GM19455 (cell line): ENCODE results near the gene NPAS3.

Experiments used
- ATAC-seq: cut with Tn5 transposase; IDR thresholded peaks from one replicate; pipeline ENCODE4 v1.9.1; 2021; ENCODE audit not compliant: unreplicated experiment

NPAS3 gene

DNA sequence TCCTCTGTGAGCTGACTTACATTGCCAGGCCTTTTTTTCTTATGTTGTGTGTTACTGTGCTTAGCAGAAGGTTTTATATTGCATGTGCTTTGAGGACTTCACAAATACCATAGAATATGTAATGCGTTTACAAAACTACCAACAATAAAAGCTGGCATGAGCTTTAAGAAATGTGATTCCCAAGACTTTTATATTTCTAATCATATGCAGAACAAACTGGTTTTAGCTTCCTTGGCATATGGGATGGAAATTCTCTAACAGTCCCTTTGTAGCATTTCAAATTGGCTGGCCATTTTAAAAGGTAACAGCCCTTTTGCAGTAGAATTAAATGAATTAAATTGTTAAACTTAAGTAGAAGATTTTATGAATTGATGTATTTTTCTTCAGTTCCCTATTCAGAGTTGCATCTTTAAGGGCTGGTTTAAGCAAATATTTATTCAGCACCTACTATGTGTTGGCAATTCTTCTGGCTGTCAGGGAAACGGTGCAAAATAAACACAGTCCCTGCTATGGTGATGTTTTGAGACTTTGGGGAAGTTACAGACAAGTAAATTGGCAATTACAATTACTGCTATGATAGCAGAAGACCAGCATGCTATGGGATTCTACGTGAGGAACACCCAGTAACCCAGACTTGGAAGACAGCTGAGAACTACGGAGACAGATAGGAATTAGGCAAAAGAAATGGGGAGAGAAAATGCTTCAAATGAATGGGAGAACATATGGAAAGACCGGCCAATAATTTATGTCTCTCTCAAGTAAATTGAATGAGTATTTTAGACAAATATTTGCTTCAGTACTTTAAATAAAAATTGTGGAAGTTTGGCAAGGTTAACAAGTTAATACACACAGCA, 565.8 kb downstream of the NPAS3 start:
- ATAC-seq: no peak

DNA sequence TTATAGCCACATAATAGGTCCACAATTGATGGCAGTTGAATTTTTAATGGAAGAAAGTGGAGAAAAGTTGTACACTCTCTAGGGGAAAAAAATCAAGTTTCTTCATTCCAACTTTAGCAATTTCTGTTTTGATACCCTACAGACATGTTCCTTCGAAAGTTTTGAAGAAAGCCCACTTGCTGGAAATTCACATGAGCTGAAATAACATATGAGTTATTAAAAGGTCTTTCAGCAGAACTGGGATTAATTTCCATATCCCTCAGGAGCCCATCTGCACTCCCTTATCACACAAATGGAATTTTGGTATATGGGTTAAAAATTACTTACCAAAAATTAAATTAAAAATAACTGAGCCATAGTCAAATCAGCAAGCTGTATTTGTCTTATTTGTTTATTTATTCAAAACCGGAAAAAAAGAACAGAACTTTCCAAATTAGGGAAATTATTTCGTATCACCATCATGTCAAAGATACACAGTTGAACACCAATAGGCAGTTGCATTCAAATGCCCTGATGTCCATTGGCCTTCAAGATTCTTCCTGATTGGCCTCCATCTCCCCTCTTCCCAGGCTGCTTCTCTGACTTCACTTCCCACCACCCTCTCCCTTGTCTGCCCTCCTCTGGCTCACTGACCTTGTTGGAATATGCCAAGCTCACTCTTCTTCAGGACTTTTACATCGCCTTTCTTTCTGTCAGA, 566.7 kb downstream of the NPAS3 start:
- ATAC-seq: no peak

DNA sequence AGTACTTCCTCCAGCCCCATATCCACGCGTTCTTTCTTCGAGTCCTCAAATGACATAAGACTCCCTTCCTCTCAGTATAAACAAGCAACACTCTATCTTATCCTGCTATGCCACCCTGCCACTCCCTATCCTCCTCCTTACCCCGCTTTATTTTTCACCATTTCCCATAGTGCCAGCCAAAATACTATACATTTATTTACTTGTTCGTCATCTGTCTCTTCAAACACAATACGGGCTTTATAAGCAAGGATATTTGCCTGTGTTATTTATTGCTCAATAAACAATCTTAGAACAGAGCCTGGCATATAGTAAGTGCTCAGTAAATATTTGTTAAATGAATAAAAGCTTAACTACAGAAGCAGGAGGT, 567.3 kb downstream of the NPAS3 start:
- no peak for ATAC-seq

DNA sequence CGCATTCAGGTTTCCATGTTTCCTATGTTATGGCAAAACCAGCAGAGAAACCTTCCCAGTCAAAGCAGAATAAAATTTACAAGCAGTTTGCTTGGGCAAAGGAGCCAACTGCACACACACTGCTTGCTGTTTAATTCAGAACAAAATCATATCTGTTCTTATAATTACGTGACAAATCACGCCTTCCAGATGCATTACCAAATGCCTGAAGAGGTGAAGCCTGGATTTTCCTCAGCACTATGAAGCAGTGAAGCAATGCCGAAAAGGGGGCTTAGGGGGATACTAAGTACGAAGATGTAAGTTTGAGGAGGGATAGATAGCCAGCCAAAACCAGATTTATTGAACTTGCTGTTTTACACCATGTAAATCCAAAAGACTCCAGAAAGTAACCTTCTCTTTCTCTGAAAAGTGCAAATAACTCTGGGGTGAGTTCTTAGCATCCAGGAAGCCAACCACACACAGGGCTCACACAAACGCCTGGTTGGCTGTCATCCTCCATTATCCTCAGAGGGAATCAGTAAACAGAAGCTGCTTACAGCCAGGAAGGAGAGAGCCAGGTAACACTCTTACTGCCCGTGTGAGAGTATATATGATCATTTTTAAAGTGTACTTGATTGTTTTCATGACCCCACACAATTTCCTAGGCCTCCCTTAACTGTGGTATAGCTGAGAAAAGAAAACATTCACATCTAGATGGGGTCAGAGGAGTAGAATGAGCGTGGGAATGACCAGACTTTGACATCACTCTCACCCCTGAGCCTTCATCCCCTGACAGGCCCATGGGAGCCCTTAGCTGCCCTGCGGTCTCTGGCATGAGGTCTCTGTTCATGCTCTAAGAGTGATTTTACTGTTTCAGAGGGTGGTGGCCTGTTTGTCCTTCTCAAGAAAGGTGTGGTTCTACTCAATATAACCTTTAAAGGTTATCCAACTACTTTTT, 569.7 kb downstream of the NPAS3 start:
- ATAC-seq: no peak

DNA sequence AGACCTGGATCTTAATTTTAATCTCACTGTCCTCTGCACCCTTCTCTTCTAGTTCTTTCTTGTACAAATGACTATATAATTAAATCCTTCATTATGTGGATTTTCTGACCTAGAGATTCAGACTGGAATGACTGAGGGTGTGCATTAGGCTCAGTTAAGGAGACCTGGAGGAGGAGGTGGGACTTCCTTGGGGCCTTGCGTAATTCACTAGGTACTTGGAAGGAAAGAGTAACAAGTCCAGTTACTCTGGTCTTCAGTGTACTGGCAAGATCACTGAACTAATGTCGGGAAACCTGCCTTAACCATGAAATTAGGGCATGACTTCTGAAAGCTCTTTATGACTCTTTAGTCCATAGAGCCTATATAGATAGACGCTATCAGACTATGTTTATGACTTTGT, 570.8 kb downstream of the NPAS3 start:
- ATAC-seq: no peak

DNA sequence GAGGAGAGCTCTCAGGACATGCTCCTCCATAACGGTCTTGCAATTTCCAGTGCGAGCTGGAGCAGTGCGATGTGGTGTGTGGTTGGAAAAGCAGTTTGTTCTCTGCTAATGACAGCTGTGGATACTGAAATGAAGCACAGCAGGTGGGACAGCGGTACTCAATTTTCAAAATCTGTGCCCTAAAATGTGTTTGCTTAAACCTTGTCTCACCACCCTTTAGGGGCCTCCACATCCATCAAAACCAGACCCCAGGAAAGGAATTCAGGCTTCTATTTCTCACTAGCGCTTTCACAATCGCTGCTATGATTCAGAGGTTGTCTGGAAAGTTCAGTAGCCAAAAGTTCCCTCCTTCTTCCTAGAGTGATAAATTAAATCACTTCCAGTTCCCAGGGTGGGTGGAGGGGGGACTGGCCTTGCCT, 571.4 kb downstream of the NPAS3 start:
- no peak for ATAC-seq

DNA sequence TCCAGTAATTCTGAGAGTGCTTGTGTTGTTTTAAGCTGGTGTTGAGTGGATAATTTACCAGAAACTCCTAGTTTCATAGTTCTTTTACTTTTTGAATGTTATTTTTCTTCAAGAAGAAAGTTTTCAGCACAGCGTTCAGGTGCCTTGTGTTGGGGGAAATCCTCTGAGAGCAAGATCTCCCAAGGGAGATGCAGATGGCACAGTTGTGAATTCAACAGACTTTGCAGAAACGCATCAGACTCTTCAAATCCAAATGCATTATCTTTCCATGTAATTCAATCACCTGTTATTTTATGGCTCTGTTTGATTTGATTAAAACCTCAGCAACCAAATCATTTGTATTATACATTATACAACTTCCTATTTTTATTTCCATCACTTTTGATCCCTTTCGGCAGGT, 572.3 kb downstream of the NPAS3 start:
- no peak for ATAC-seq

DNA sequence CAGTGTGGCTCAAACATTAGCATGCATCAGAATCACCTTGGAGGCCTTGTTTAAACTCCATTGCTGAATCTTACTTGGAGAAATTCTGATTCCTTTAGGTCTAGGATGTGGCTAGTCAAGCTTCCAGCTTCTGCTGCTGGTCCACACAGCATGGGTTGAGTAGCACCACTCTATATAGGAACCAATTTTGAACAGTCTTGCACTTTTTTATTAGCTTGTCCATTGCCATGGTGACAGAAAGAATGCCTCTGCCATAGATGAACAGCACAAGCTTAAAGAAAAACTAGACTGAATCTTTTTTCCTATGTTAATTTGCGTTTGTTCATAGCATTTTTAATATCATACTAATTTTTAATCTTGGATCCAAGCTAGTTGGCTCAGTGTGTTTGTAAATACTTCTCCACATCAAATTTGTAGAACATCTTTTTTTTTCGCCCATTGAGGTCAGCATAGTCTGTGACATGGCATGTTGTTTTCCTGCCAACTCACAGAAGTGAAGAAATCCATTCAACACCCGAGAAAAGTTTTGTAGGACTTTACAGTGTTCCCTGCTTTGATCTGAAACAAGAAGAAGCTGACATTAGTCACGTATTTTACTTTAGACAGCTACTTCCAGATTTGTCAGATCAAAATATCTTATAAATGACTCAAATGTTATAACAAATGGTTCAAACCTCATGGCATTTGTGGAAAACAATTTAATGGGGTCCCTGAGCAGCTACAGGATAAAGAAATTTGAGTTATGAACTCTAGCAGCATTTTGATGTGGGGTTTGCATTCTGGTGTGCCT, 573.4 kb downstream of the NPAS3 start:
- no peak for ATAC-seq

DNA sequence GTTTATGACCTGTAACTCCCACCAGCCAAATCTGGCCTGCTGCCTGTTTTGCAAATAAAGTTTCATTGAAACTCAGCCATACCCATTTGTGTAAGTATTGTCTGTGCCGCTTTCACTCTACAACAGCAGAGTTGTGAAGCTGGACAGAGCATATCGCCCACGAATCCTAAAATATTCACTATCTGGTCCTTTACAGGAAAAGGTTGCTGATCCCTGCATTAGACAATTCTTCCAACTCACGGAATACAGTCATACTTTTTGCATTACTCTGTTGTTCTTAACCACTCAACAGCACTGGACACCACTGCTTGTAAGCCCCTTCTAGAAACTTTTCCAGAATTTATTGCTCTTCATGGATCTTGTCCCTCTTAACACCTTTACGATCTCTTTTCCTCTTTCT, 576.8 kb downstream of the NPAS3 start:
- no peak for ATAC-seq

DNA sequence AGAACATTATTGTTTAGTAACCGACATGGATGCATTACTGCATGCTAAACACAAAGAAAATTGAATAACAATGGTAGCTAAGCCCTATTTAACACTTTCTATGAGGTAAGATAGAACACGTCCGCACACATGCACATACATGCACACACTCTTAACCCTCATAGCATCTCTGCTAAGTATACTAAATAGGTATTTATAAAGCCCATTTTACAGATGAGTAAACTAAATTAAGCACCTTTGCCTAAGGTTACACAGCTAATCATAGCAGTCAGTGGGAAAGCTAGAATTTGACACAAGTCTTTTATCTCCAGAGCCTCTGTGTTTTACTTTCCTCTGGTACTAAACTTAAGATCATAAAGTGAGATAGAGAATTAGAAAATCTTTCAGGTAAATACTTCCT, 577.2 kb downstream of the NPAS3 start:
- no peak for ATAC-seq

DNA sequence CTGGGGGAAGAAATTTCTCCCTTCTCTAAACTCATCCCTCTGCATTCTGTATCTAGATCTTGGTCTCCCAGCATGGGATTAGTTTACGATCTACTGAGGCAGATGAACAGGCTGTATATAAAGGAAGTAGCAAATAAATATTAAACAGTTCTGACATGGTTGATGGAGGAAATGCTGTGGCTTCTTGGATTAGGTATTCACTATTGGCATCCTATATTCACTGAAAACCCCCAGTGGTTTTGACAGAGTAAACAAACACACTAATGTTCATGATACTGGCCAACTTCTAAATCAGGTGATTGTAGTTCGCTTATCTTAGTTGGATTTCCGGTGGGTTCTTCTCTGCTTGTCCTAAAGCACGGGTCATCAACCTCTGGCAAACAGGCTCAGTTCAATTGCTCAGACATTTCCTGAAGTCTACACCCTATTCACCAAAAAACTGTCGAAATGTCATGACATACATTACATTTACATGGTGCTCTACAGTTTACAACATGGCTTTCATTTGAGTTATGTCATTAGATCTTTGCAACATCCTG, 578.3 kb downstream of the NPAS3 start:
- no peak for ATAC-seq

DNA sequence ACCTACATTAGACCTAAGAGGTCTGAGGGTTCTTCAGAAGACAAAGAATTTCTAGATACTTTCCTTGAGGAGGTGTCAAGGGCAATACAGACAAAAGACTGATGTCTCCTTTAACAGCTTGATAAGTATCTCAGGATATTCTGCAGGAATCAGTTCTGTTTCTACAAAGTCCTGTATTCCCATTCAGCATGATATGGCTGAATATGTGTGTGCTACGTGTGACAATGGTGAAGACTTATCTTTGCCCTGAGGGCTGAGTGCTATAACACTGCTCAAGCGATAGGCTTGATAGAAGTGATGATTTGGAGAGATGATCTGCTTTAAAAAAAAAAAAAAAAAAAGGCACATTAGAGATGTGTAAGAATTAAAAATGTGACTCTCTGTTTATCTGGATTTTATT, 582.5 kb downstream of the NPAS3 start:
- ATAC-seq: no peak

DNA sequence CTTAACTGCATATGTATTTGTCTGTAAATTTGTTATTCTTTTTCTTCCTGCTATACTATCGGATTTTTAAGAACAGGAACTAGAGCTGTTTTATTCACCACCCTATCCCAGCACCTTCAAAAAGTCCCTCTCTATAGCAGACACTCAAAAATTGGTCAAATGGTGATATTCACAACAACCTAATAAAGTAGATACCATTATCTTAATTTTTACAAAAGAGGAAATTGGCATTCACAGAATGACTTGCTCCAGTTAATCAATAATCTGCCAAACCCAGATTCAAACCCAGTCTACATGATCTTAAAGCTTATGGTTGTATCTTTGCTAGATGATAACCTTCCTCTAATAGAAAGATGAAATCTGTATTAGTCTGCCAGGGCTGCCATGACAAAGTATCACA, 585.6 kb downstream of the NPAS3 start:
- ATAC-seq: no peak

DNA sequence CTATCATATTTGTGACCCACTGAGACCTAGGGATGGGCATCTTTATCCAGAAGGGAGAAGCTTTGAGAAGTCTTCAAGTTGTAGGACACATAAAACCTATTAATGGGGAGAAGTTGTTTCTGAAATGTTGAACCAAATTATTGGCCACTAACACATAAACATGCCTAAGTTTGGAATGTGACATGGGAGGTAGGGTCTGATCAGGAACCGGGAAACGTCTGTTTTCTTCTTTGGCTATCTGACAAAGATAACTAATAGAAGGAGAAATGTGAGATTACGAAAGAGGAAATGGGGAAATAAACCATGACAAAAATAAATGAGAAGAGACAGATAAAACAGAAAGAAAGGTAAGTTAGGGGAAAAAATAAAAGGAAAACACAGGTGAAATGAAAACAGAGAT, 586.9 kb downstream of the NPAS3 start:
- no peak for ATAC-seq

DNA sequence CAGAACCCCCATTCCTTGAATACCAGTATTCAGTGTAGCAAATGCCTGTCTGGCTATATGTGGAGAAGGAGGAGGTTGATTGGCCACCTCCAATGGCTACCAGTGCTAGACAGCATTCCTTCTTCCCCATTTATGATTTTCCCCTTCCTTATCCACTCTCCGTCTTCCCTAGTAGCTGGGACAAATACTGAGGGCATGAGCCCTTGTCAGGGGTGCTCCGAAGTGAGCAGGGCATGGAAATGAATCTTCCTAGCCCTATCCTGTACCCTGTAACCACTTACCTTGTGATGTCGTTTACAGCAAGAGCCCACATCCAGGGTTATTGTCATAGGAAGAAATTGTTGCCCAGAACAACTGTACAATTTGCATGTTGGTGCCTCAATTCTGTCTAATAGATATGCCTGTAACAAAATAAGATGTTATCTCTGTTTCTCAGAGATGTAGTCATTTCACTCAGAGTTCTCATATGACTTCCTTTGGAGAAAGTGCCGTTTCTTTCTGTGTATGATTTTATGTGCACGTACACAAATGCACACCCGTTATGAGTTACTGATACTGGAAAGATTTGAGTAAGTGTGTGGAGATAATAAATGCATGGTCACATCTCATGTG, 588.5 kb downstream of the NPAS3 start:
- ATAC-seq: no peak

DNA sequence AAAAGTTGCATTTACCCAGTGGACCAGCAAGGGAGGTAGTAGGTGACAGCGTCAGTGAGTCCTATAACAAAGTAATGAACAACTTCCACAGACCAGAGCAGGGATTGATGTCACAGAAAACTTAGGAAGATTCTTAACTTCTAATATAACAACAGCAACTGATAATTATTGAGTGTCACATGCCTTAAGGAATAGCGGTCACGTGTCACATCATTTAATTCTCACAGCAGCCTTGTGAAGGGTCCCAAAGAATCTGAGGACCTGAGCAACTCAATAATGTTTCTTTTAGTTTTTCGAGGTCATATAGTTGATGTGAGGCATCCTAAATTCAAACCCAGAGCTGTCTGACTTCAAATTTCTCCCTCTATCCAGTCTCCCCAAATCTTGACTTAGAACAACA, 590.0 kb downstream of the NPAS3 start:
- ATAC-seq: no peak

DNA sequence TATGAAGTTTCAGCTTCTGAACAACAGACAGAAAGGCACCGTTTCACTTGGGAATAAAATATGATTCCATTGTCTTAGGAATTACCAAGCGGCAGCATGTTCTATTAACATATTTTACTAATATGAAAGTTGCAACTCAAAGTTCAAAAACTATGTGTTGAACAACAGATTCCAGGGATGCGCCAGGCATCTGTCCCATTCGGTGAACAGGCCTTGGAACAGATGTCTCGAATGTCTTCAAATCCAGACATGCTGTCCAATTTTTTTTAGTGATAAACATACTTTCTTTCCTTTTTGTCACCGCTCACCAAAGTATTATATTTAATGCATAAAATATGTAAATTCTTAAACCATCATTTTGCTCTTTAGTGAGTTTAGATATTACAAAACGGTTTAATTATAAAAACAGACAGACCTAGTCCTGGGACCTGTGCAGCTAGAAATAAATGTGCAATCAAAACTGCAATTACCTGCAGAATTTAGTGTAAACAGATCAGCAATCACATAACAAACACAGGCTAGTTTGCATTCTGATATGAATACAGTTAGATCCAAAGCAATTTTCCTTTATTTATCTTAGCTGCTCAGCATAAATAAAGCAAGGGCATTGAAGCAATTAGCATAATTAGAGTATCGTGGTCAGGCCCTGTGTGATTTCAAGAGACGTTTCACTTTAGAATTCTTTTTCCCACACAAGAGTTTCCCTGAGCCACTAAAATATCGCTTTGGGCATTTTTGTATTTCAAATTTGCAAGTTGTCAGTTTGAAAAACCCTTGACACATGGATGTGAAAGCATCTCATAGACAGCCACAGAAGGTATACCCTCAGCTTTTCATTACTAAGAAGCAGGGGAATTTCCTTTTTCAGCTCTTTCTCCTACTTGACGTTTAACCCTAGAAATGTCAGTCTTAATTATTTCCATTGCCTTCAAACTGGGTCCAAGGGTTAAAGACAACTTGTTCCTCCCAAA, 591.4 kb downstream of the NPAS3 start:
- ATAC-seq: no peak

DNA sequence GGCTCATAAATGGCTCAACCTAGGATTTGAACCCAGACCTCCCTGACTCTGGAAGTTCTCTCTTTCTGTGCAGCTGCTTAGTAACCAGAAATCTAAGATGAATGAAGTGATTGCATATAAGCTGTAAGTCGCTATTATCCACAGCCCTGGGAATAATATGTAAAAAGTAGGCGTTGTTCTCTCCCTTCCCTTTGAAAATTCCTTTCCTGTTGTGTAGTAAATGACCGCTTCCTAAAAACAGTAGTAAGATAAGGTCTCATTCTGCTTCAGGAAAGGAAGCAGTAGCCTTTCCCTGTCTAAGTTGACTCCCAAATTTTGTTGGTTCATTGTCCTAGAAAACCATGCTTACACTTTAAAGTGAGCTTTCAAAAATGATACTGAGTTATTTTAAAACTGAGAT, 593.9 kb downstream of the NPAS3 start:
- no peak for ATAC-seq

DNA sequence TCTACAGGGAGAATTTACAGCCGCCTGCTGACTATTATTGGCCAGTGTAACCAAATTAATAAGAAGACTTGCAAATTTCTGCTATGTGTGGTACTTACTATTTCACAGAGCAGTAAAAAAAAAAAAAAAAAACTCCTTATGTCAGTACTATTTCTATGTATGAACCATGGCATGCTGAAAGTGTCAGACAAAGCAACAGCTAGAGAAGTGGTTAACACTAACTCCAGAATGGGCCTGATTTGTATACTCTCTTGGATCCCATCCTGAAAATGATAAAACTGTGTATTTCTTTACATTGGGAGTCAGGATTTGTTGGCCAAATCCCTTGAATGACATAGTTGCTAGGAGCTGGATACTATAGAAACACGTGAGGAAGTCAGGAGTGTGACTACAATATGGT, 595.4 kb downstream of the NPAS3 start:
- ATAC-seq: no peak
